Measurements from ENCODE around the gene MCC.

DNA sequence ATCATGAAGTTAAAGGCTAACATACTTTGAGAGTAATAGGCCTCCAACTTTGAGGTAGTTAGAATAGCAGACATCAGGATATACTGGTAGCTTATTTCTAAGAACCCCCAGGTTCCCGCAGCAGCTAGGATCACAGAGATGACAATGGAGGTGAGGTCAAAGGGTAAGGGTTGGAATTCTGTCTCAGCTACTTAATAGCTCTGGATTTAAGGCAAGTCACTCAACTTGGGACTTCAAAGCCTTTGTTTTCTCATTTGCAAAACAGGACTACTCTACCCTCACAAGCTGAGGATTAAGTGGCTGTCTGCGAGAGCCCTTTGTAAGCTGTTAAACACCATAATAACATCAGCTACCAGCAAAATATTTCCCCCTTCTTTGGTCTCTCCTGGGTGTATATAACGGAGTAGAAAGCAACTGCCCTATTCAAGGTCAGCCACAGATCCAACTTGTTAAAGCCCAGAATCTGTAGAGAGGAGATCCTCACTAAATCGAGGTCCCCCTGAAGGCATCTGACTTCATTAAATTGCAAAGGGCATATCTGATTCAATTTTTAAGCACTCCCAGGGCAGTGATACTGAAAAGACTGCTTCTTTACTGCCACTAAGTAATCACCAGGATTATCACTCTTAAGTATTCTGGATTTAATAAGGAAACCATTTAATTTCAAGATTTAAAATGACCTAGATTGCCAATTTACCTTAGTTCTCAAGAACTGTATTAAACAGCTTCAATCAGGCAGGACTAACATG, 407.0 kb downstream of the MCC start:
- no peak for TF ChIP-seq EZH2phosphoT487 (IDR thresholded peaks at IDR 0.05; ENCODE audit: borderline replicate concordance, low read length)
- TF ChIP-seq, protein P1, sequence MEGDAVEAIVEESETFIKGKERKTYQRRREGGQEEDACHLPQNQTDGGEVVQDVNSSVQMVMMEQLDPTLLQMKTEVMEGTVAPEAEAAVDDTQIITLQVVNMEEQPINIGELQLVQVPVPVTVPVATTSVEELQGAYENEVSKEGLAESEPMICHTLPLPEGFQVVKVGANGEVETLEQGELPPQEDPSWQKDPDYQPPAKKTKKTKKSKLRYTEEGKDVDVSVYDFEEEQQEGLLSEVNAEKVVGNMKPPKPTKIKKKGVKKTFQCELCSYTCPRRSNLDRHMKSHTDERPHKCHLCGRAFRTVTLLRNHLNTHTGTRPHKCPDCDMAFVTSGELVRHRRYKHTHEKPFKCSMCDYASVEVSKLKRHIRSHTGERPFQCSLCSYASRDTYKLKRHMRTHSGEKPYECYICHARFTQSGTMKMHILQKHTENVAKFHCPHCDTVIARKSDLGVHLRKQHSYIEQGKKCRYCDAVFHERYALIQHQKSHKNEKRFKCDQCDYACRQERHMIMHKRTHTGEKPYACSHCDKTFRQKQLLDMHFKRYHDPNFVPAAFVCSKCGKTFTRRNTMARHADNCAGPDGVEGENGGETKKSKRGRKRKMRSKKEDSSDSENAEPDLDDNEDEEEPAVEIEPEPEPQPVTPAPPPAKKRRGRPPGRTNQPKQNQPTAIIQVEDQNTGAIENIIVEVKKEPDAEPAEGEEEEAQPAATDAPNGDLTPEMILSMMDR (conservative IDR thresholded peaks at IDR 0.05; ENCODE audit: low read depth, low read length), result no peak
- no peak for TF ChIP-seq EZH2 (IDR thresholded peaks at IDR 0.05; ENCODE audit: low read length, unreplicated experiment)

Measured in PC-3 (cell line).